Stimulated activated CD4-positive, alpha-beta T cell treated with anti-CD3 and anti-CD28 coated beads, TNF-alpha, amount 100 ng/mL, for 48 hours (primary cell): ENCODE measurements around the gene EMC9.

Source experiments
- DNase-seq, 3 donors: peaks; one replicate each; pipeline ENCODE4 v3.0.0-alpha.2; 2020; ENCODE audit warnings: low read depth in 3 of 3

The EMC9 gene

DNA sequence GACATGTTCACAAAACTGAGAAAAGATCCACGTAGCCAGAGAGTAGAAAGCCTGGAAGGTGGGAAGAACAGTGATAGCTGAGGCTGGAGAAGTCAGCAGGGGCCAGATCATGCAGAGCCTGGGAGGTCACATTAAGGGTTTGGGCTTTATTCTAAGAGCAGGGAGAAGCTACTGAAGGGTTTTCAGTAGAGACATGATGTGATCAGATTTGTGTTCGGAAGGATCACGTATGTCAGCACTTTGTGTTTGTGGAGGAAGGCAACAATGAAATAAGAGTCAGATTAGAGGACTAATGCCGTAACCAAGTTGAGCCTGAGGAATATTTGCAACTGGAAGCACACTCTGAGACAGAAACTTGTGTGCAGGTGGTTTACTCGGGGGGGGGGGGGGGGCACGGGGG is 51.5 kb downstream of the EMC9 start:
- no peak for DNase-seq
